Stimulated activated CD8-positive, alpha-beta memory T cell treated with anti-CD3 and anti-CD28 coated beads, Interleukin-15, amount 100 ng/mL, for 4 hours (primary cell): Measurements from ENCODE around the gene DHX40.
"Not testable (repeated sequence)": the region's sequence is repeated elsewhere in the genome, so short reads cannot be mapped to it uniquely, and the experiment has no call there.

Experiments
- DNase-seq, 2 donors: peaks; one replicate each; pipeline ENCODE4 v3.0.0-alpha.2; 2020; ENCODE audit warnings: low read depth in 2 of 2

Gene DHX40

GRCh38 chr17:59627770-59628171 lies 62.4 kb downstream of the DHX40 start:
- DNase-seq = no peak

DNA sequence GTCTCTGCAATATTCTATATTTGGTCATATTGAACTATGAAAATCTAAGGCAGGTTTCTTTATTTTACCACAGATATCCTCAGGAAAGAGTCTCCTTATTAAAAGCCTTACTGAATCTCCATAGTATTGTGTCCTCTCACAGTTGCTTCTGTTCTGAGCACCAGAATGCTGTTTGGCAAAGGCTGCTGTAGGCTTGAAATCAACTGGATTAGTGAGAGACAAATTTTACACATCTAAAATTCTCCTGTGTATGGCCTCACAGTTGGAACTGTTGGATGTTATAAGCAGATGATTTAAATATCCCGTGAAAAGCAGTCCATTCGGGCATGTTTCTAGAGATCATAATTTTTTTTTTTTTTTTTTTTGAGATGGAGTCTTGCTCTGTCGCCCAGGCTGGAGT lies 63.8 kb downstream of the DHX40 start:
- no peak for DNase-seq

- no peak for DNase-seq
These were observed 65.9 kb downstream of the DHX40 start for GRCh38 chr17:59631276-59631675.

GRCh38 chr17:59632398-59632797 lies 67.0 kb downstream of the DHX40 start:
- no peak for DNase-seq

GRCh38 chr17:59633658-59634359 lies 68.4 kb downstream of the DHX40 start:
- no peak for DNase-seq

DNA sequence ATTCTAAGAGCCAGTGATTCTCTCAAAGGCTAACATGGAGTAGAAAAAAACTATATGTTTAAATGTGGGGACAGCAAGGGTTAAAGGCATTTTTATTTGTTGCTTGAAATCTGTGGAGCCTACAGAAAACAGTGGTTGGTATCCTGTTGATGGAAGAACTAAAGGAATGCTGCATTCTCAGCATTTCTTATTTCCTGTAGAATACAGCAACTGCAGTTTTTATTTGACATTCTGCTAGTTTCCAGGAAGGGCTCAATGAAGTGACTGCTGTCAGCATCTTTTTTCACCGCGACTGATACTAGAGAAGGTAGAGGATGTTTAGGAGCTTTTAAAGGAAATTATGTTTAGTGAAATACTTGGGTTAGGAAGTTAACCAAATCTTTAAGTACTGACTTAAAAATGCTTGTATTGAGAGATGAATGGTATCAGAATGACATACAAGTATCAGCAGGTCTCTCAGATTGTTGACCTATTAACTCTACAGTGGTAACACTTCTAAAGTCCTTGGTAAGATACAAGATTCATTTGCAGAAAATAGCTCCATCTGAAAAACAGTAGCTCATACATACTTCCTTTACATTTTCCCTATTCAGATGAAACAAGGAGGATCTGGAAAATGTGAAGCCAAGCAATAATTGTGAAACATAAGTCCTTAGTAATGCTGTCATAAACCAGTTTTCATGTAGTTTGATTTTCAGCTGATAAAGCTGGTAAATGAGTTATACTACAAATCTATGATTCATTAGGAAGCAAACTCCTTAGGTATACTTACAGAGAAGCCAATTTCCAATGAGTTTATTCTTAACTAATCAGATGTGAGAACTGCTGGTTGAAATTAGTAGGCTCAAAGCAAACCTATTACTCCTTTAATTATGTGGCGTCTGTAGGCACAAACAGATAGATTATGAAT lies 69.5 kb downstream of the DHX40 start:
- no peak for DNase-seq

DNA sequence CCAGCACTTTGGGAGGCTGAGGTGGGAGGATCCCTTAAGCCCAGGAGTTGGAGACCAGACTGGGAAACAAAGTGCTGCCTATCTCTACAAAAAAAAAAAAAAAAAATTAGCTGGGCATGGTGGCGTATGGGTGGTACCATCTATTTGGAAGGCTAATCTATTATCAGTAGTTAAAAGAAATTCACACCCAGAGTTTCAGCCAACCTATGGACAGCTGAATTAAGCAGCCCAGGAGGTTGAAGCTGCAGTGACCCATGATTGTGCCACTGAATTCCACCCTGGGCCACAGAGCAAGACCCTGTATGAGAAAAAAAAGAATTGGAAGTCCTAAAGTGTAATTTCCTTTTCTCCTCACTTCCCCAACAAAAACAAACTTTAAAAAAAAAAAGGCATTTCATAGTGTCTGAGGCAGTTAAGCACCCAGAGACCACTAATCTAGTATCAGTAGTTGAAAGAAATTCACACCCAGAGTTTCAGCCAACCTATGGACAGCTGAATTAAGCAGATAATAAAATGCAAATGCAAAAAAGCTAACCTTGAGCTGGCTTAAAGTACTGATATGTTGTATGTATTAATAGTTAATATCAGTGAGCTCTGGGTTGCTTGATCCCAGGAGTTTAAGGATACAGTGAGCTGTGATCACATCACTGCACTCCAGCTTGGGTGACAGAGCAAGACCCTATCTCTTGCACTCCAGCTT lies 72.4 kb downstream of the DHX40 start:
- no peak for DNase-seq

- DNase-seq = no peak
These were observed 73.1 kb downstream of the DHX40 start for GRCh38 chr17:59638553-59638952.

GRCh38 chr17:59641799-59642484 lies 76.5 kb downstream of the DHX40 start:
- DNase-seq = no peak

- DNase-seq = no peak
These were observed 77.2 kb downstream of the DHX40 start for GRCh38 chr17:59642565-59642964.

GRCh38 chr17:59643159-59644140 lies 78.0 kb downstream of the DHX40 start:
- no peak for DNase-seq

DNA sequence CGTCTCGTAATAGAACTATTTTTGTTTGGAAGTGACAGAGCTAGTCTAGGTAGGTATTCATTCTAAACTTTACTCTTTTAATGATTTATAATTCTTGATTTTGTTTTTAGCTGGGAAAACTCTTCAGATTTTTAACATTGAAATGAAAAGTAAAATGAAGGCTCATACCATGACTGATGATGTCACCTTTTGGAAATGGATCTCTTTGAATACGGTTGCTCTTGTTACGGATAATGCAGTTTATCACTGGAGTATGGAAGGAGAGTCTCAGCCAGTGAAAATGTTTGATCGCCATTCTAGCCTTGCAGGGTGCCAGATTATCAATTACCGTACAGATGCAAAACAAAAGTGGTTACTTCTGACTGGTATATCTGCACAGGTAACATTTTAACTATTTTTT lies 81.9 kb downstream of the DHX40 start:
- no peak for DNase-seq

- DNase-seq = no peak
These were observed 84.5 kb downstream of the DHX40 start for GRCh38 chr17:59649886-59650285.

DNA sequence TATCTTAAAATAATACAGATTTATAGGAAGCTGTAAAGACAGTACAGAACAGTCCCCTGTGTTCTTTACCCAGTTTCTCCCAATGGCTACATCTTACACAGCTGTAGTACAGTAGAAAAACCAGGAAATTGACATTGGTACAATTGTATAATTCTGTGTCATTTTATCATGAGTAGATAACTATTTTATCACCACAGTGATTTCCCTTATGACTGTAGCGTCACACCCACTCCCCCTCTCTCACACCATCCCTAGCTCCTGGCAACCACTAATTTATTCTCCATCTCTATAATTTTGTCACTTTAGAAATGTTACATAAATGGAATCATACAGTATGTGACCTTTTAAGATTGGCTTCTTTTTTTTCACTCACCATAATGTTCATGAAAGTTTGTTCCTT lies 85.2 kb downstream of the DHX40 start:
- DNase-seq = no peak

DNA sequence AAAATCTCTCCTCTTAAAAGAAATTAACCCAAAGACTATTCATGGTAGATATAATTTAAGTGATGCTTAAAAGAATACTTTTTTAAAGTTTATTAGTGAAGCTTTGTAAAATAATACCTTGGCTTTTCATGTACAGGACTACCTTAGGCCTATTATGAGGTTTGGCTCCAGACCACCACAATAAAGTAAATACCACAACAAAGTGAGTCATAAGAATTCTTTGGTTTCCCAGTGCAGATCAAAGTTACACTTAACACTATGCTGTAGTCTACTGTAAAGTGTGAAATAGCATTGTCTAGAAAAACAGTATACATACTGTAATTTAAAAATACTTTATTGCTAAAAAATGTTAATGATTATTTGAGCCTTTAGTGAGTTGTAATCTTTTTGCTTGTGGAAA lies 85.9 kb downstream of the DHX40 start:
- DNase-seq = no peak

DNA sequence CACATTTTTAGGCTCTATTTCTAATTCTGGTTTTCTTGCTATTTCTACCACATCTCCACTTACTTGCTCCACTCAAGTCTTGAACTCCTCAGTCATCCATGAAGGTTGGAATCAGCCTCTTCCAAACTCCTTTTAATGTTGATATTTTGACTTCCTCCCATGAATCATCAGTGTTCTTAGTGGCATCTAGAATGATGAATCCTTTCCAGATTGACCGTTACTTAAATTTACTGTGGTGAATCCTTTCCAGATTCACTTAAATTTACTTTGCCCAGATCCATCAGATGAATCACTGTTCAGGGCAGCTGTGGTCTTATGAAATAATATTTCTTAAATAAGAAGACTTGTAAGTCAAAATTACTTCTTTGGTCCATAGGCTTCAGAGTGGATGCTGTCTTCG lies 86.7 kb downstream of the DHX40 start:
- DNase-seq = no peak

DNA sequence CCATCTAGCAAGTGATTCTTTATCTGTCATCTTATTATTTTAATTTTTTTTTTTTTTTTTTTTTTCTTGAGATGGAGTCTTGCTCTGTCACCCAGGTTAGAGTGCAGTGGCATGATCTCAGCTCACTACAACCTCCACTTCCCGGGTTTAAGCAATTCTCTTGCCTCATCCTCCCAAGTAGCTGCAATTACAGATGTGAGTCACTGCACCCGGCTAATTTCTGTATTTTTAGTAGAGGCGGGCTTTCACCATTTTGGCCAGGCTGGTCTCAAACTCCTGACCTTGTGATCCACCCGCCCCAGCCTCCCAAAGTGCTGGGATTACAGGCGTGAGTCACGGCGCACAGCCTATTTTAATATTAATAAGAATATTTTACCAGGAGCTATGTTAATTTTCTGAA lies 91.2 kb downstream of the DHX40 start:
- not testable (repeated sequence) for DNase-seq
